A549 treated with Hydrocortisone at 1 μM for 4 hours (cell line): ENCODE results near the gene C16orf86. TPM values are rescaled to one million over a fixed set of nuclear protein-coding genes. Genes with fewer than 3 reads are reported as not detected.

Source experiments
- total RNA-seq: library from RNA; stranded (reverse); fragments of 200-300 nt; extraction: Qiagen RNA extraction; gene quantifications from 5 replicates; pipeline ENCODE4 v1.2.3, GENCODE V29; 2022

The C16orf86 gene
- total RNA-seq: 0.05 to 0.13 TPM in 2 of 5 replicates, not detected in the others

GRCh38 chr16:67666559-67667452, at the start of gene C16orf86, which contains the start of gene ENKD1:
Gene C16orf86, plus strand, starts transcription at chr16:67666814. Its CDS starts 157 bp downstream, at chr16:67666971.
Gene ENKD1, minus strand, starts transcription at chr16:67666750. Its CDS starts 308 bp downstream, at chr16:67666442.

GRCh38 chr16:67659675-67660563, 6.7 kb upstream of the C16orf86 start, which contains the start of gene ACD:
Gene ACD, minus strand, starts transcription at chr16:67660260. Its CDS starts 40 bp downstream, at chr16:67660220.

DNA sequence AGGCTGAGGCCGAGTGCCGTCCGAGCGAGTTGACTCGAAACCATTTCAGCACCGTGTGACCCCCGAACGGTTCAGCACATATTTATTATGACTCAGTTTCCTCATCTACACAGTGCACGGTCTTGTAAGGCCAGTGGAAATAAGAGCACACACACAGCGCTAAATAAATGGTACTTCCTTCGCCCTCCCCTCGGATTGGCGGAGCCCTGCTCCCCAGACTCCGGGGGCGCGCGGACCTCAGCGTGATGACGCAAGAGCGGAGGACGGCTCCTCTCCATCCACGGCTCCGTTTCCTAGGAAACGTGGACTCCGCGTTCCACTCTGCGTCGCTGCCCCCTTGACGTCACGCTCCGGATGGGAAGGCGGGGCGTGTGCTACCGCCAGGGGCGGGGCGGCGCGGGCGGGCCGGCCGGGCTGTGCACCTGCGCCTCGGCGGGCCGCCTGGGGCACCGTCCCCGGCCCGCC, 6.0 kb upstream of the C16orf86 start, which contains the start of gene PARD6A:
TSS of gene PARD6A (plus strand) at position 397 of the 465 bp plus-strand sequence. CDS start 79 bp downstream, outside the sequence.

Other genes starting within 250 kb of the C16orf86 start
- 2.0 to 2.3 TPM (median 2.2 TPM) in 5 replicates for gene HSD11B2, start 235.7 kb upstream of the C16orf86 start, total RNA-seq
- 102 to 121 TPM (median 114 TPM) in 5 replicates for gene ATP6V0D1, start 185.7 kb upstream of the C16orf86 start, total RNA-seq
- gene AGRP, start 183.3 kb upstream of the C16orf86 start, total RNA-seq: 0.20 TPM in 1 of 5 replicates, not detected in the others
- 38.8 to 45.9 TPM (median 43.7 TPM) in 5 replicates for gene RIPOR1, start 138.0 kb upstream of the C16orf86 start, total RNA-seq
- gene CTCF, start 104.3 kb upstream of the C16orf86 start, total RNA-seq: 31.5 to 41.8 TPM (median 34.4 TPM) in 5 replicates
- 1.5 to 2.7 TPM (median 2.2 TPM) in 5 replicates for gene CARMIL2, start 21.7 kb upstream of the C16orf86 start, total RNA-seq
- gene ACD, start 6.6 kb upstream of the C16orf86 start, total RNA-seq: 33.0 to 37.8 TPM (median 35.2 TPM) in 5 replicates
- gene PARD6A, start 5.9 kb upstream of the C16orf86 start, total RNA-seq: 1.5 to 2.4 TPM (median 2.2 TPM) in 5 replicates
- gene ENKD1, start 64 bp upstream of the C16orf86 start, total RNA-seq: 6.6 to 12.8 TPM (median 11.7 TPM) in 5 replicates
- gene GFOD2, start 52.5 kb downstream of the C16orf86 start, total RNA-seq: 15.8 to 18.5 TPM (median 16.2 TPM) in 5 replicates
- gene RANBP10, start 139.7 kb downstream of the C16orf86 start, total RNA-seq: 8.2 to 9.6 TPM (median 8.8 TPM) in 5 replicates
- gene TSNAXIP1, start 140.1 kb downstream of the C16orf86 start, total RNA-seq: 0.31 to 0.78 TPM (median 0.48 TPM) in 5 replicates
- 30.7 to 42.9 TPM (median 39.1 TPM) in 5 replicates for gene THAP11, start 175.5 kb downstream of the C16orf86 start, total RNA-seq
- gene NUTF2, start 180.1 kb downstream of the C16orf86 start, total RNA-seq: 230 to 249 TPM (median 238 TPM) in 5 replicates
- 24.3 to 27.5 TPM (median 26.6 TPM) in 5 replicates for gene CENPT, start 180.9 kb downstream of the C16orf86 start, total RNA-seq
- gene EDC4, start 206.2 kb downstream of the C16orf86 start, total RNA-seq: 55.4 to 57.6 TPM (median 56.0 TPM) in 5 replicates
- gene NRN1L, start 218.1 kb downstream of the C16orf86 start, total RNA-seq: 0.17 to 0.32 TPM (median 0.23 TPM) in 3 of 5 replicates, not detected in the others
- gene PSKH1, start 226.4 kb downstream of the C16orf86 start, total RNA-seq: 13.2 to 16.0 TPM (median 14.7 TPM) in 5 replicates